Smooth muscle cell of the brain vasculature (primary cell): ENCODE measurements around the gene TK2.
"Not testable (repeated sequence)": the region's sequence is repeated elsewhere in the genome, so short reads cannot be mapped to it uniquely, and the experiment has no call there.

Experiments used
- DNase-seq: peaks from one replicate; pipeline ENCODE4 v3.0.0-alpha.2; 2012; ENCODE audit warnings: low read depth, low spot score

TK2 gene

DNA sequence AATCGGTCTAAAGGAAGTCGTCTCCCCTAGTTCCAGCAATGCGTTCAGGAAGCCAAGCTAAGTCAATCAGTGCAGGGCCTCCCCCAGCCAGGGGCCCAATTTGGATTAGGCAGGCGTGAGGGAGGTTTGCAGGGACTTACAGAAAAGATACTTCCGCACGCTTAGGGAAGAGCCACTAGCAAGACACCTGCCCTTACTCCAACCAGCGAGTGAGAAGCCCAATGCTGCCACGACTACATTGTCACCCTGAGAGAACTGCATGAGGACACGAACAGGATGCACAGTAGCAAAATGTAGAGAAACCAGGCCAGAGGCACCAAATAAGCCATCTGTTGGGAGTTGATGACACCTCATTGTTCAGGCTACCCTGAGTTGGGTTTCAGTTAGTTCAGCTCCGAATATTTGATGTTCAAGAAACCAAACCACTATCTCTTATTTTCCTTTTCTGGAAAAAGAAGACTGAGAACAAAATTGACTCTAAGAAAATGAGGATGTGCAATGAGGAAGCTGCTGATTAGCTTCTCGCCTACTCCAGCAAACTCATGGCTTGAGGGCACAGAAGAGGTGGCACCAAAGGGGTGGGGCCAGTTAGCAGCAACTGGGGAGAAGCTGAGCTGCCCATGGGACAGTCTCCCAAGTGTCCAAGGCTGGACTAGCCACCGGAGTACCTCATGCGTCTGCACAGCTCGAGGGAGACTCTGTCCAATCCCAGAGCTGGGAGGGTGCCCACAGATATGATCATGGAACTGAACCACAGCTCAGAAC lies 29.3 kb downstream of the TK2 start:
- DNase-seq = no peak

DNA sequence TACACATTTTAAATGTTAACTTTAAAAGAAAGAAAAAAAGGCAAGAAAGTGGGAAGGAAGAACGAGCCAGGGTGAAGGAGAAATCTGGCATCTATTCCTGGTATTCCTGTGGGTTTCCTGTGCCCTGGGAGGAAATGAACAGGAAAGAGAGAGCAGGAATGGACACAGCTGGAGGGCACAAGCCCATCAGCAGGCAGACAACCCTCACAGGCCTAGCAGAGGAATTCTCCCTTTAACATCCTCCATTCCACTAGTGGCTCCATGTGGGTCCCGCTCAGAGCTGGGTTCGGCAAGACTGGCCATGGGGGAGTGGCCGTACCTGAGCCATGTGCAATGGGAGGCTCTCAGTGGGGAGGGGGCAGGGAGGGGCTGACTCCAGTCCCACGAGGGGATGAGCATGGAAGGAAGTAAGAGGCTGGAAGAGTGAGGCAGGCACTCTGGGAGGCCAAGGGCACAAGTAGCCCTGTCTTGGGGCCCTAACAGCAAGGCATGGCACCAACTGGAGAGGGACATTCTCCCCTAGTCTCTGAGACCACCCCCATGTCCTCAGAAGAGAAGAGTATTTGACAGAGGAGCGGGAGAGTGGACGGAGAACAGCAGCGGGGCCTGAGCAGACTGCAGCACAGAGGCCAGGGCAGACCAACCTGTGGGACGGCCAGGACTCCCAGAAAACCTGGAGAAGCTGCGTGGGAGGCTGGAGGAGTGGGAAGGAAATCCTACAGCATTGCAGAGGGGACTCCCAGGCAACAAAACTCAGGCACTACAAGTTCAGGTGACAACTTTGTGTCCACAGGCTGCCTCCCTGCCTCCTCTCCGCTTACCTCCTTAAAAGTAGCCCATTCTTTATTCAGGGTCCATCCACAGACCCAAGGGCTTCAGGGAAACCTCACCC lies 30.2 kb downstream of the TK2 start:
- no peak for DNase-seq

DNA sequence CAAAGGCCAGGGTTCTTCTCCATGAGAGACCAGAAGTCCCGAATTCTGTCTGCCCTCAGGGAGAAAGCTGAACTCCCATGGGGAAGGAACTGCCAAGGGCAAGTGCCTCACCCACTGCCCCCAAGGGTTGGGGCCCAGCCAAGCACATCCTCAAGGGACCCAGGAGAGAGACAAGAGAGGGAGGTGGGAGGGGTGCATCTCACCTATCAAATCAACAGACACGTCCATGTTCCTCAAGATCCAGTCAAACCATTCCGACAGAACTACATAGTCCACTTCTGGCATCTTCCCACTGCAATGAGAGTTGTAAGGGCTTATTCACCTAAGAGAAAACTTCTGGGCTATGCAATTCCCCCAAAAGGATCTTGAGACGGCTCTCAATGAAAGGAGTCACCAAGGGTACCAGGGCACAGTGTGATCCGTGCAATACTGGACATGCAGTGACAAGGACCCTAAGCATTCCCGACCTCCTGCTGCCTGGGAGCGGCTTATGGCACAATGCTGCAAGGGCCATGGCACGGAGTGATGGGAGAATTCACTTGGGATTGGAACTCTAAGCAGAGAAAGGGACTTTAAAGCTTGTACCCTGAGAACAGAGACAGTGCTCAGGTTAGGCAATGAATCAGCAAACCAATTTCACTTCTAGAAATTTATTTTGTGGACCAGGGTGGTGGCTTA lies 32.2 kb downstream of the TK2 start:
- no peak for DNase-seq

DNA sequence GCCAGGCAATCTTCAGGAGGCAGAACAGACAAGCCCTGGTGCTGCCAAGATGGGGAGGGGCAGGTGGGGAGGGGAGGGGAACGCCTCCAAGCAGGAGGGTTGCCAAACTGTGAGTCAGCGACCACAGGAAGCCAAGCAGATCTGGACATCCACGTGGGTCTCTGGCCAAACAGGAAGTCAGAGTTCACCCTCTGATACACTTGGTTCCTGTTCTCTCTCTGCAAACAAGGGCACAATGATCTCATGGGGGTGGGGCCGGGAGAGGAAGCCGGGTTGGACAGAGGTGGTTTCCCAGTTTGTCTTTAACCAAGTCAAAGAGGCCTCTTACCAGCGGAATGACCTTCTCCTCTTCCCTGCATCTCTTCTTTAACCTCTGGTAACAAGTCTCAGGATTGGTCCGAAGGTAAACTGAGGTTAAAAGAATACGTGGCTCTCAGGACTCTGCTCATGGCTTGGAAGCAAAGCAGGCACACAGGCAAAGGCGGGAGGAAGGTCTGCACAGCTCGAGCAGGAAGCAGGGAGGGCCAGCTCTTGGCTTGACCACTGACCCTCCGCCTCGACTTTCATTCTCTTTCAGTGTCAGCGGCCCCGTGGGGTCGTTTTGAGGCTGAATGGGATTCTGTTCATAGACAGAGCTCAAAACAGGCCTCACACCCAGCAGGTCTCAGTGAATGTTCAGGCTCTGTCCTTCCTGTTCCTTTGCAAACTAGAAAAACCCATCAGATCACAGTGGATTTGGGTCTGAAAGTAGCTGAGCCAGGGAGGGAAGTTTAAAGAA lies 32.9 kb downstream of the TK2 start:
- DNase-seq = peak; percentile 91

DNA sequence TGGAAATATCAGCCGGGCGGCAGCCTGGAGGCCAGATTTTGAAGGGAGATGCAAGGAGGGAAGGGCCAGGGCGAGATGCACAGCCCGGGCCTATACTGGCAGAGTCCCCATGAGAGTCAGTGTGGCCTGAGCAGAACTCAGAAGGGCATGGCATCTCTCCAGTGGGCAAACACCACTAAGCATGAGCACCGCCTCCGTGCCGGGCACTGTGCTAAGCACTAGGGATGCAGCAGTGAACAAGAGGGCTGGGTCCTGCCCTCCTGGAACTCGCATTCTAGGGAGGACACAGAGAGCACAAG lies 33.5 kb downstream of the TK2 start:
- DNase-seq = no peak

DNA sequence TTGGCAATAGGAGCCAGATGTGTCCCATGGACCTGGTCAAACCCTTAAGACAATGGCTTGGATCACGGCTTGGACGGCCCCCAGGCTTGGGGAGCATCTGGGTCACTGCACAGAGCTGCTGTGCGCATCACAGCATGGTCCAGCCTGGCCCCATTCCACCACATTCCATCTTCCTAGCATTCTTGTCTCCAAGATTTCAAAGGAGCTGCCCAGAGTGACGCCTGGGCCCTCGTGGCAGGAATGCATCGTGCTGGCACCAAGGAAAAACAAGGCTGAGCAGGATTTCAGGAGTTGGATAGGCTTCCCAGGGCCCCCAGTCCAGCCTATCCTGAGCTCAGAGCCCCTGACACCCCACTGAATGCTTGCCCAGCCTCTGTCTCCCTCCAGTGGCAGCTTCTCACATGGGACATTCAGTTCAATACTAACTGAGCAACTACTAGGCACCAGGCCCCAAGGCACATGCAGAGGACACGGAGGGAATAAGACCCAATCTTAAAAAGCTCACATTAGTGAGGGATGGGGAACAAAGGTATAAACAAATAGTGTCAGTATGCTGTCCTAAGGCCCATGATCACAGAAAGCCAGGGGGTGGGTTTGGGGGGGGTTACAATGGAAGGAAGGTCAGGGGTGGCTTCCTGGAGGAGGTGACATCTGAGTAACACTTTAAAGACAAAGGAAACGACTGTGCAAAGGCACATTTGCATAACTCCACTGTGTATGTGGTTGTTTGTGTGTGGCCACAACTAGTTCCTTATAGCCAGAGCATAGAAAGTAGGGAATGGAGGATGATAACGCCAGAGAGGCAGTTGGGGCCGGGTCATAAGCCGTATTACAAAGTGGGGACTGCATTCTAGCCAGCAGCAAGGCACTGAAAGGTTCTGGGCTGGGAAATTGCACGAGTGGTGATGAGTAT lies 34.1 kb downstream of the TK2 start:
- DNase-seq = no peak

DNA sequence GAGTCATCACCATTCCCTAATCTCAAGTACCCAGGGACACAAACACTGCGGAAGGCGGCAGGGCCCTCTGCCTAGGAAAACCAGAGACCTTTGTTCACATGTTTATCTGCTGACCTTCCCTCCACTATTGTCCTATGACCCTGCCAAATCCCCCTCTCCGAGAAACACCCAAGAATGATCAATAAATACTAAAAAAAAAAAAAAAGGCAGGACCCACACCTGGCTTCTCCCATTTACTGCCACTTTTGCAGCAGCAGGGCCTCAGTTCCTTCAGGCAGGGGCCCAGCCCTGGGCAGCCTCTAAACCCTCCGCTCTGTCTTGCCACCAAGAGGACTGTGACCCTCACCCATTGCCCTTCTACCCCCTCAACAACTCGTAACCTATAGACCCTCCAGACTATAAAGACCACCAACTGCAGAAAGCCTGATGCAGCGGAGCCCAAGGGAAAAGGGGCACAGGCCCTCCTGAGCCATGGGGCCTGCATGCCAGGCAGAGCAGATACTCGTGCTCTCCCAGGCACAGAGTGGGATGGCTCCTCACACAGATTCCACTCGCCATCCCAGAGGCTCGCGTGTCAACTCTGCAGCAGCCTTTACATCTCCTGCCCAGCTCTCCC lies 34.8 kb downstream of the TK2 start:
- DNase-seq = not testable (repeated sequence)

DNA sequence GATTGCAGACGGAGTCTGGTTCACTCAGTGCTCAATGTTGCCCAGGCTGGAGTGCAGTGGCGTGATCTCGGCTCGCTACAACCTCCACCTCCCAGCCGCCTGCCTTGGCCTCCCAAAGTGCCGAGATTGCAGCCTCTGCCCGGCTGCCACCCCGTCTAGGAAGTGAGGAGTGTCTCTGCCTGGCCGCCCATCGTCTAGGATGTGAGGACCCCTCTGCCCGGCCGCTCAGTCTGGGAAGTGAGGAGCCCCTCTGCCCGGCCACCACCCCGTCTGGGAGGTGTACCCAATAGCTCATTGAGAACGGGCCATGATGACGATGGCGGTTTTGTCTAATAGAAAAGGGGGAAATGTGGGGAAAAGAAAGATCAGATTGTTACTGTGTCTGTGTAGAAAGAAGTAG lies 35.5 kb downstream of the TK2 start:
- DNase-seq = not testable (repeated sequence)

DNA sequence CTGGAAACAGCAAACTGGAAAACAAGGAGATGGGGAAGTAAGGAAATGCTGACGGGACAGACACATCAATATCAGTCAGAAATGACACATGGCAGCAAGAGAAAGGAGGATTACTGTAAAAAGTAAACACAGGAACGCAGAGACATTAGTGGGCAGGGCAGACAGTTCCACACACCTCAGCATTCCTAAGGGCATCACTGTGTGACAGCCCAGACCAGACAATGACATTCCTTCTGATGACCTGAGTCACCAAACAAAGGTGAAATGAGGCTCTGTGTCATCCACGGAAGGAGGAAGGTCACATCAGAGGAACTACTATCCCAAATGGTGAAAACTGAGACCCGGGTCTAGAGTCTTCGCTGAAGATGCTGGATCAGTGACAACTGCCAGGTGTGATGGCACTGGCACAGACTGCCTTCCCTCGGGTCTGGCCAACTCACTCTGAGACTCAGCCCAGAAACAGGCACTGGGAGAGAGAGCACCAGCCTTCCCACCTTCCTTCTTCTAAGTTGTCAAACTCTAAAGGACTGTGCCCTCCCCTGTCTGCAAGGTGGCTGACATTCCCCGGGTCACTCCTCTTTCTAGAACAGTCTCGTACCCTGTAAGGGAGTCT lies 36.7 kb downstream of the TK2 start:
- no peak for DNase-seq

DNA sequence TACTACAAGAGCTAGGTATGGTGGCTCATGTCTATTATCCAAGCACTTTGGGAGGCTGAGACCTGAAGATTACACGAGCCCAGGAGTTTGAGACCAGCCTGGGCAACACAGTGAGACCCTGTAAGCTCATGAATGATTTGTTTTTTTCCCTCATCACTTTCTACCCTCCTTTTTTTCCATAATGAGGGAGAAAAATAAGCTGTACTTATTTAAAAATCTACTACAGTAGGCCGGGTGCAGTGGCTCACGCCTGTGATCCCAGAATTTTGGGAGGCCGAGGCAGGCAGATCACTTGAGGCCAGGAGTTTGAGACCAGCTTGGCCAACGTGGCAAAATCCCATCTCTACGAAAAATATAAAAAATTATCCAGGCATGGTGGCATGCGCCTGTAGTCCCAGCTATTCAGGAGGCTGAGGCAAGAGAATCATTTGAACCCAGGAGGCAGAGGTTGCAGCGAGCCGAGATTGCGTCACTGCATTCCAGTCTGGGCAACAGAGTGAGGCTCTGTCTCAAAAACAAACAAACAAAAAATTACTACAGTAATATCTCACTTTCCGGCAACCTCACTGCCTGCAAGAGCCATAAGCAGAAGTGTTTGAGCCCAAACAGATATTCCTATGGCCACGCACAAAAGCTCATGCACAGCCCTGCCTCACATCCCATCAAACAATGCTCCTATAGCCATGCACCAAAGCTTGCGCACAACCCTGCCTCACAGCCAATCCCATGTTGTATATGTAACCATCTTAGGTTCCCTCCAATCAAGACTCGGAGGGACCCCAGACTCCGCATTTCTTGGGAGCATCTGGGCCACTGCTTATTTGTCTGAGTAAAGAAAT lies 37.4 kb downstream of the TK2 start:
- no peak for DNase-seq

DNA sequence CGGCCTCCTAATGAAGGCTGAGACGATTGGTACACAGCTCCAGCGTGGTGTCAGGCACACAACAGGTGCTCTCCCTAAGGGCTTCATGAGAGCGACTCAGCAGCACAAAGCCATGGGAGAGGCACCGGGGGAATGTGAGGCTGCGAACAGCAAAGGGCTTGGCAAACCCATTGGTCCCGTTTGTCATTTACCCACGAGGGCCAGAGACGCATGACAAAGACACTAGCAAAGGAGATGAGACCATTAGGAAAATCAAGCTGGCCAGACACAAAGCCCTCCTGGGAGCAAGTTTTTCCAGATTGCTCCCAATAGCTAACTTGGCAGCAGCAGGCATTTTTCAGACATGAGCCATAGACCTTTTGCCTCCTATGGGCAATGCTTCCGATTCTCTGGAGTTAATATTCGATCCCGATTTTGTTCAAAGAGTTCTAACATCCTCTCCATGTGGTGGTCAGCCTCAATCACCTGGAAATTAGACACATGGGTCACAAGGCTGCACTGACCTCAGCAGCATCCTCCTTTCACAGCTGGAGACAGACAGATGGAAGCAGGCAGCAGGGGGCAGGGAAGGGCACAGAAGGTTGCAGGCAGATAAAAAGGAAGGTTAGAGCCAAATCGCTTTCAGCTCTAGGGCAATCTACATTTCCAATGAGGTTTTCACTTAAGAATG lies 38.2 kb downstream of the TK2 start:
- no peak for DNase-seq

DNA sequence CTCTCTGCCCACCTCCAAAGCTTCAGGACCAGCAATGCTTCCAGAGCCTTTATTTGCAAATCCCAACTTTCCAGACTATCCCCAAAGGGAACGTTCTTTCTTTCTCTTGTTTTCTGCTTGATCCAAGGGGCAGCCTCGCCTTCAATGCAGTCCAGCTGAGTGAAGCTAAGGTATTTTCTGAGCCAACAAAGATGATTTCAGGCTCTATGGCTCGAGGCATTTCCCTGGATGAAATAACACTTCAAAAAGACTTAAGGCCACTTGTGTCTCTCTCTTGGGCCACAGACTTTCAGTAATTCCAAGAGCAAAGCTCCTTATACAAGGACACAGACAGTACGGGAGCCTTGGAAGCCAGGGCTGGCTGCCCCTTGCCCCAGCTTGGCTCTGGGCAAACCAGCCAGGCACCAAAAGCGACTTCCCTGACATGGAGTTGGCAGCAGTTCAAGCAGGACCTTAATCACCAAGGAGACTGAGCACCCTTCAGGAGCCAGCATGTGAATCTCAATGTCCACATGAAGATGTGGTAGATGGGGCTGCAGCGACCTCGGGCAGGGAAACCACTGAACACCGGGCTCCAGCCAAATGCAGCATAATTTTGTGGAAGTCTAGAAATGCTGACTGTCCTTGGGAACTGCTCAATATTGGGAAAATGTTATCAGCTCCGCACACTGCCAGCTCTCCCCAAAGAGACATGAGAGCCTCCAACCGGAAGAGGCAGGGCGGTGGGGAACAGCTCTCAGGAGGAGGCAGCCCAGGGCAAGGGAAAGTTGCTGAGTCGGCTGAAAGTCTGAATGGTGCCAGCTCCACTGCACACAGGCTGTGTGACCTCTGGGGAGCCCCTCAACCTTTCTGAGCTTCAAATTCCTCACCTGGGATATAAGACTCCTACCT lies 39.0 kb downstream of the TK2 start:
- no peak for DNase-seq

DNA sequence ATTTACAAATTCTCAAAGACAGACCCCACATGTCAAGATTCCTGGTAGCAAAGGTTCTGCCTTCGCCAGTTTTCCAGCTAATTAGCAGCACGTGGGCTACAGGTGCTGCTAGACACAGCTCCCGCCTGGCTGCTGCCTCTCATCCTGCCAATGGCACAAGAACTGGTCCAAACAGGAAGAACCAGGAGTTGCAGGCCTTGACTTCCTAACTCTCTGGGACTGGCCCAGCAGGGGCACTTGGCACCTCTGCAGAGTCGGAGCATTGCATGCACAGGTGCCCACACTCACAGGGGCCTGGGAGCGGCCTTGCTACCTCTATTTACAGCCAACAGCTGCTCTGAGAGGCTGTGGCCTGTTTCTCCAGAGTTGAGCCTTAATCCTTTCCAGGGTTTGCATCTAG lies 39.6 kb downstream of the TK2 start:
- DNase-seq = no peak

DNA sequence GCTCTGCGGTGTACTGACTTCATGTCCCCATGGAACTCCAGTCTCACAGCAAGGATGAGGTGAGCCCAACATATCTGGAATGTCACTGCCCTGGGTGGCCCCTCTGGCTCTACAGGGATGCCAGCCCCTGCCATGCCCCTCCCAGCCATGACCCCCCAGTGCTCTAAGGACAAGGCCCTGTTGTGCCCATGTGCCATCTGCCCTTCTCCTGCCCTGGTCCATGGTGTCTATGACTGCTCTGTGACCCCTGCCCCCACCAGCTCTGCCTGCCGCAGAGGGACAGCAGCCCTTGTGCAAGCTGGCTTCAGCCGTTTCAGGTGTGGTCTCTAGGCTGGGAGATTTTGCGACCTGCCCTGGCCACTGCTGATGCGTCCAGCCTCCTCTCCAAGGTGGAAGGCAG lies 40.3 kb downstream of the TK2 start:
- no peak for DNase-seq

DNA sequence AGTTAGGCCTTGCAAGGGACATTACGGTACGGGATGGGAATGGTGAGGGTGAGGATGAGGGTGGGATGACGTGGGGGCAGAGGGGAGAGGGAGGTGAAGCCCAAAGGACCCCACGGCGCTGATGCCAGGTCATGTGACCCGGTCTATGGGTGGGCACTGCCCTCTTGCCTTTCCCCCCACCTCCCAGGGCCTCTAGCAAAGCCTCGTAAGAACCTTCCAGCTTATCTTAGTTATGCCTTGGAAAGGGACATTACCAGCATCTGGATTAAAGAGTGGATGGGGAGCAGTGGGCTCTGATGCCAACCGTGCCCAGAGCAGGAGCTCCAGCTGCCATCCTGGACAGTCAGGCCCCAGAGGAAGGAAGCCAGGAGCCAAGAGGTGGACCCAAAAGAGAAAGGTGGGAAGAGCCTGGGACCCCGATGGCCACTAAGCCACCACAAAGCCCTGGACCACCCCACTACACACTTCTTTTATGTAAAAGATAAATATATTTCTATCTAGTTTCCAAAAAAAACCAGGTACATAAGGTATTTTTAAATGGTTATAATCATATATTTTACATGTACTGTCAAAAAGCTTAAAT lies 40.9 kb downstream of the TK2 start:
- no peak for DNase-seq

DNA sequence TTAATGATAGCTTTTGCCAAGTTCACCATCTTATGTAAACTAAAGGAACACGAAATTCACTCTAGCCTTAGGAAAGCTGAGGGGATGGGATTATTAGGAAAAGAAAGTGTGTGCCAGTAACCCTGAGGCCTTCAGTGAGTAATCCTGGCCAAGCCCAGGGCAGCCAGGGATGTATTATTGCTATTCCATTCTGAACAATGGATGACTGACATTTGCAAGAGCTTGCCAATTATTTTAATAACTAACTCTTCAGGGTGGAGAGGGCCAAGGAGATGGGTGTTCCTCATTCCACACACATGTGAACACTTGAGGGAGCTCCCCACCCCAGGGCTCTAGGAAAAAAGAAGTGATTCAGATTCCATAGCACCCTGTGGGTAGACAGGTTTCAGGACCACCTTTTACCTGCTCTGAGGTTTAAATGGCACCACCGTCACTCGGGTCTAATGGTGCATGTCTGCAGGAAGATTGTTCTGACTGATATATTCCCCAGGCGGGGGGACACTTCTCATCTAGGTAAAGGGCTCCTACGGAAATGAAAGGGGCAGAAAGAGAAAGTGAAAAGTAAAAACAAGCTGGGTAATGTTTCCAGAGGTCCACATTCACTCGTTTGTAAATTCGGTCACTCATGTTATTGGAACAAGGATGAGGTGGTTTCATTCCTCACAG lies 41.5 kb downstream of the TK2 start:
- DNase-seq = no peak
